Endothelial cell of umbilical vein (primary cell): ENCODE results near the gene ABAT. TPM values are rescaled to one million over a fixed set of nuclear protein-coding genes. Genes with fewer than 3 reads are reported as not detected.

Source experiments
- BruUV-seq: library from RNA; stranded (reverse); fragments of 400-500 nt; replicated peaks from 2 replicates; lab custom pipeline; 2021; lab: Mats Ljungman, UMichigan
- CTCF ChIA-PET: fragments of 300-600, 350-600 bp; sonication (Branson Sonifier 250); formaldehyde crosslinking; loops from one replicate; lab custom pipeline; 2021; ENCODE audit warnings: antibody characterized with exemption, inconsistent platforms; lab: Charles Lee
- POLR2A ChIA-PET: fragments of 300-600, 350-600 bp; sonication (Branson Sonifier 250); formaldehyde crosslinking; loops from one replicate; lab custom pipeline; 2021; ENCODE audit warnings: antibody characterized with exemption, inconsistent platforms; lab: Charles Lee
- DNase-seq: peaks from one replicate; pipeline ENCODE4 v3.0.0-alpha.2; 2011; ENCODE audit warnings: low read depth, low spot score
- FAIRE-seq: peaks from 2 replicates; lab custom pipeline; 2011; peaks lifted over from hg19 to GRCh38; lab: Jason Lieb, UNC
- H2AFZ ChIP-seq: 2 replicates; pipeline ENCODE4 v1.6.0; 2012; ENCODE audit warnings: low read depth, low read length, control low read depth, inconsistent platforms
- H3K27ac ChIP-seq: 2 replicates; pipeline ENCODE4 v1.5.1; 2011; ENCODE audit warnings: low read depth, mild to moderate bottlenecking, control low read depth, low read length, moderate library complexity; ENCODE audit not compliant: insufficient read depth
- H3K27me3 ChIP-seq, 2 experiments: 2 replicates each; pipeline versions ENCODE4 v1.6.0 to v1.6.1; 2011; ENCODE audit warnings: low read length in 2 of 2, mixed read lengths in 1 of 2; ENCODE audit not compliant: control insufficient read depth in 2 of 2, insufficient read depth in 2 of 2
- H3K36me3 ChIP-seq, 2 experiments: 2 replicates in 1 of 2; 3 replicates in 1 of 2; pipeline ENCODE4 v1.5.1; 2011; ENCODE audit warnings: low read length in 2 of 2, mild to moderate bottlenecking in 1 of 2, moderate library complexity in 1 of 2; ENCODE audit not compliant: control insufficient read depth in 2 of 2, insufficient read depth in 2 of 2; ENCODE audit errors: extremely low read depth in 1 of 2
- H3K4me1 ChIP-seq: 3 replicates; pipeline ENCODE4 v1.5.1; 2011; ENCODE audit warnings: mild to moderate bottlenecking, low read length; ENCODE audit not compliant: control insufficient read depth, insufficient read depth; ENCODE audit errors: extremely low read depth
- H3K4me2 ChIP-seq: 2 replicates; pipeline ENCODE4 v1.6.1; 2011; ENCODE audit warnings: low read length, control low read depth, mixed read lengths; ENCODE audit not compliant: insufficient read depth
- H3K4me3 ChIP-seq, 3 experiments: fragments of 200-600 bp in 1 of 3; sonication (generic), shearing (Covaris generic) in 1 of 3; replicated peaks in 1 of 3; 2 replicates each; pipeline ENCODE4 v1.5.1; 2011 to 2016; ENCODE audit warnings: control low read depth in 3 of 3, low read length in 3 of 3, mild to moderate bottlenecking in 2 of 3, inconsistent platforms in 1 of 3, low read depth in 1 of 3, moderate library complexity in 1 of 3; ENCODE audit not compliant: insufficient read depth in 1 of 3
- H3K79me2 ChIP-seq: 2 replicates; pipeline ENCODE4 v1.6.0; 2012; ENCODE audit warnings: low read length, inconsistent platforms; ENCODE audit not compliant: control insufficient read depth, insufficient read depth
- H3K9ac ChIP-seq: replicated peaks from 2 replicates; pipeline ENCODE3; 2011; ENCODE audit warnings: low read length, control low read depth; ENCODE audit not compliant: insufficient read depth; ENCODE audit errors: extremely low read depth
- H3K9me1 ChIP-seq: replicated peaks from 3 replicates; pipeline ENCODE4 v1.6.0; 2011; ENCODE audit warnings: mild to moderate bottlenecking, low read length; ENCODE audit not compliant: control insufficient read depth, insufficient read depth; ENCODE audit errors: extremely low read depth
- H3K9me3 ChIP-seq: replicated peaks from 2 replicates; pipeline ENCODE4 v1.5.1; 2012; ENCODE audit warnings: low read length, inconsistent platforms; ENCODE audit not compliant: control insufficient read depth, insufficient read depth
- H4K20me1 ChIP-seq: replicated peaks from 2 replicates; pipeline ENCODE3; 2011; ENCODE audit warnings: mild to moderate bottlenecking, low read length; ENCODE audit not compliant: control insufficient read depth, insufficient read depth; ENCODE audit errors: extremely low read depth
- CTCF ChIP-seq, 2 donors: IDR thresholded peaks; 1 replicate in 1 of 2; 2 replicates in 1 of 2; pipeline ENCODE4 v1.5.1; 2011; ENCODE audit warnings: low read length in 2 of 2, mild to moderate bottlenecking in 2 of 2, moderate library complexity in 2 of 2, control low read depth in 1 of 2, inconsistent platforms in 1 of 2, low read depth in 1 of 2; ENCODE audit not compliant: insufficient read depth in 1 of 2; ENCODE audit errors: extremely low read depth in 1 of 2
- EZH2 ChIP-seq: IDR thresholded peaks from 2 replicates; pipeline ENCODE4 v1.6.1; 2012; ENCODE audit warnings: borderline replicate concordance, low read depth, mild to moderate bottlenecking, moderate library complexity, low read length, inconsistent platforms; ENCODE audit not compliant: severe bottlenecking
- FOS ChIP-seq: IDR thresholded peaks from 2 replicates; pipeline ENCODE4 v1.6.1; 2011; ENCODE audit warnings: mild to moderate bottlenecking, low read length, moderate library complexity, borderline replicate concordance; ENCODE audit not compliant: insufficient read depth
- GATA2 ChIP-seq: IDR thresholded peaks from 2 replicates; pipeline ENCODE4 v1.7.0; 2011; ENCODE audit warnings: low read depth, mild to moderate bottlenecking, moderate library complexity, mixed read lengths, low read length; ENCODE audit not compliant: insufficient read length, insufficient read depth
- JUN ChIP-seq: IDR thresholded peaks from 2 replicates; pipeline ENCODE4 v1.6.1; 2011; ENCODE audit warnings: borderline replicate concordance, low read depth; ENCODE audit not compliant: insufficient read length, insufficient read depth
- MYC ChIP-seq: IDR thresholded peaks from one replicate; pipeline ENCODE4 v1.6.1; 2011; ENCODE audit warnings: mild to moderate bottlenecking, low read depth, low read length
- POLR2A ChIP-seq: IDR thresholded peaks from 2 replicates; pipeline ENCODE4 v1.6.1; 2012; ENCODE audit warnings: low read depth, mild to moderate bottlenecking, control low read depth, low read length
- POLR2AphosphoS5 ChIP-seq: IDR thresholded peaks from 2 replicates; pipeline ENCODE4 v1.6.1; 2012; ENCODE audit warnings: low read depth, mild to moderate bottlenecking, control low read depth, low read length, moderate library complexity; ENCODE audit not compliant: insufficient read depth
- dilution Hi-C: fragments of 300-500 bp; cut with MboI; formaldehyde crosslinking; loops from one replicate; pipeline ENCODE4 v1.15.0; 2019; ENCODE audit warnings: low sequenced_read_pairs; ENCODE audit not compliant: extremely low pct_ligation_motif_present
- intact Hi-C: fragments of 100-400 bp; cut with micrococcal nuclease; formaldehyde crosslinking; loops from one replicate; pipeline ENCODE4 v1.10.0; 2022
- polyA plus RNA-seq, 4 experiments: library from polyadenylated mRNA; depleted of rRNA in 3 of 4; stranded (reverse) in 3 of 4; unstranded in 1 of 4; fragments of >200 nt; gene quantifications; 2 replicates each; pipeline versions ENCODE4 v1.2.1 to v1.2.3, GENCODE V29; 2011 to 2012; ENCODE audit warnings: missing spikeins in 1 of 4
- total RNA-seq: library from RNA; stranded (reverse); gene quantifications from 2 replicates; pipeline ENCODE4 v1.2.3, GENCODE V29; 2021
- TF ChIP-seq, protein P1 (sequence below): IDR thresholded peaks from 2 replicates; pipeline ENCODE4 v1.6.1; 2011; ENCODE audit not compliant: insufficient read depth, insufficient read length

The ABAT gene
- total and polyA plus RNA-seq, 2 donors (not counting 3 experiments of a cell fraction or from before 2014, with no cell fraction given): 1.3 to 1.4 TPM

GRCh38 chr16:8677481-8677880 lies 3.1 kb downstream of the ABAT start:
- no peak overlapping the region for H3K4me2 ChIP-seq
- H3K4me3 ChIP-seq: no peak overlapping the region
- intact Hi-C loops (no loop called here), dilution Hi-C loops (no loop called here)
- no peaks in the 10 kb centered on the region for H4K20me1 ChIP-seq
- DNase-seq: no peak
- H2AFZ ChIP-seq: no peak overlapping the region
- TF ChIP-seq EZH2 (no peak), POLR2A (no peak), GATA2 (no peak), CTCF (IDR thresholded peaks at IDR 0.05; ENCODE audit: extremely low read depth in 1 of 2, insufficient read depth in 1 of 2, low read depth in 1 of 2, low read length in 2 of 2) (no peak), FOS (no peak), JUN (no peak), POLR2AphosphoS5 (no peak), MYC (no peak)
- TF ChIP-seq, protein P1, sequence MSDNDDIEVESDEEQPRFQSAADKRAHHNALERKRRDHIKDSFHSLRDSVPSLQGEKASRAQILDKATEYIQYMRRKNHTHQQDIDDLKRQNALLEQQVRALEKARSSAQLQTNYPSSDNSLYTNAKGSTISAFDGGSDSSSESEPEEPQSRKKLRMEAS: no peak
- H3K9me3 ChIP-seq: no peaks in the 10 kb centered on the region
- H3K27me3 ChIP-seq: peaks cover 0 to 2% of the 10 kb centered on the region in 2 experiments
- ChIA-PET CTCF (interaction anchor here (4.0 kb wide), 1 partner anchor 202 kb away, joined by 14 read pairs; no protein-coding TSS in a partner anchor), POLR2A (no interaction called here)
- no TSS peak for BruUV-seq
- H3K9ac ChIP-seq: no peak overlapping the region
- peaks cover 6% of the 10 kb centered on the region for H3K4me1 ChIP-seq
- no peaks in the 10 kb centered on the region for H3K79me2 ChIP-seq
- H3K36me3 ChIP-seq: no peaks in the 10 kb centered on the region
- no peaks in the 10 kb centered on the region for H3K9me1 ChIP-seq
- no peak overlapping the region for H3K27ac ChIP-seq
- no peak for FAIRE-seq
